GM21737 (cell line): ENCODE results near the gene CCNQ.
A peak's percentile ranks its signal among the peaks of the same experiment; 100 is the strongest.
"Not testable (repeated sequence)": the region's sequence is repeated elsewhere in the genome, so short reads cannot be mapped to it uniquely, and the experiment has no call there.

Experiments
- ATAC-seq: cut with Tn5 transposase; IDR thresholded peaks from one replicate; pipeline ENCODE4 v1.9.1; 2021; ENCODE audit warnings: mild to moderate bottlenecking, moderate library complexity; ENCODE audit not compliant: unreplicated experiment

The CCNQ gene

GRCh38 chrX:153623310-153624029, 24.5 kb upstream of the CCNQ start:
- no peak for ATAC-seq

- ATAC-seq, result no peak
These were observed 23.8 kb upstream of the CCNQ start for GRCh38 chrX:153622661-153623309.

GRCh38 chrX:153621949-153622598, 23.1 kb upstream of the CCNQ start:
- ATAC-seq, result no peak

- no peak for ATAC-seq
These were observed 21.6 kb upstream of the CCNQ start for GRCh38 chrX:153620576-153620975.

GRCh38 chrX:153614818-153615217, 15.9 kb upstream of the CCNQ start:
- ATAC-seq, result no peak

- ATAC-seq, result no peak
These were observed 13.5 kb upstream of the CCNQ start for GRCh38 chrX:153612413-153612812.

GRCh38 chrX:153611298-153612095, 12.6 kb upstream of the CCNQ start:
- ATAC-seq, result no peak

- ATAC-seq, result no peak
These were observed 11.9 kb upstream of the CCNQ start for GRCh38 chrX:153610836-153611213.

- ATAC-seq, result peak; percentile 68
These were observed 11.2 kb upstream of the CCNQ start for GRCh38 chrX:153609917-153610835.

- ATAC-seq, result no peak
These were observed 9.9 kb upstream of the CCNQ start for GRCh38 chrX:153608806-153609205.

GRCh38 chrX:153608376-153608775, 9.4 kb upstream of the CCNQ start:
- no peak for ATAC-seq

GRCh38 chrX:153606503-153606902, 7.6 kb upstream of the CCNQ start:
- no peak for ATAC-seq

- not testable (repeated sequence) for ATAC-seq
These were observed 5.9 kb upstream of the CCNQ start for GRCh38 chrX:153604666-153605380.

- no peak for ATAC-seq
These were observed 4.3 kb upstream of the CCNQ start for GRCh38 chrX:153603131-153603656.

GRCh38 chrX:153602601-153603000, 3.7 kb upstream of the CCNQ start:
- no peak for ATAC-seq

GRCh38 chrX:153601511-153602110, 2.7 kb upstream of the CCNQ start:
- ATAC-seq, result no peak

GRCh38 chrX:153600921-153601320, 2.0 kb upstream of the CCNQ start:
- ATAC-seq, result no peak

- no peak for ATAC-seq
These were observed 1.1 kb upstream of the CCNQ start for GRCh38 chrX:153600032-153600373.
